ENCODE results near the gene CIITA. TPM values are rescaled to one million over a fixed set of nuclear protein-coding genes. Genes with fewer than 3 reads are reported as not detected.

The CIITA gene
- total RNA-seq, 2 donors from 2014 or later: 25.2 to 31.0 TPM

GRCh38 chr16:10852948-10853347, 24.1 kb upstream of the CIITA start:
- TF ChIP-seq CTCF (IDR thresholded peaks at IDR 0.05): no peak
- Histone ChIP-seq H3K9me3 (no peaks in the 10 kb centered on the region), H3K27ac (no peak overlapping the region), H3K36me3 (no peaks in the 10 kb centered on the region), H3K4me3 (no peak overlapping the region), H3K27me3 (replicated peaks; ENCODE audit: insufficient read depth) (no peaks in the 10 kb centered on the region), H3K4me1 (ENCODE audit: control insufficient read depth in 1 of 2, low read depth in 2 of 2) (no peaks in the 10 kb centered on the region)
- no peak for DNase-seq (ENCODE audit: low spot score)
- no peak for ATAC-seq (ENCODE audit: insufficient number of reproducible peaks, low FRiP score, low read depth)

GRCh38 chr16:10856042-10856441, 21.0 kb upstream of the CIITA start:
- no peak overlapping the region for H3K4me3 ChIP-seq
- no peak for ATAC-seq (ENCODE audit: insufficient number of reproducible peaks, low FRiP score, low read depth)
- no peaks in the 10 kb centered on the region for H3K36me3 ChIP-seq
- no peak overlapping the region for H3K27ac ChIP-seq
- DNase-seq (ENCODE audit: low spot score): no peak
- TF ChIP-seq CTCF (IDR thresholded peaks at IDR 0.05): no peak
- H3K9me3 ChIP-seq: no peaks in the 10 kb centered on the region
- no peaks in the 10 kb centered on the region for H3K27me3 ChIP-seq (replicated peaks; ENCODE audit: insufficient read depth)
- no peaks in the 10 kb centered on the region for H3K4me1 ChIP-seq (ENCODE audit: control insufficient read depth in 1 of 2, low read depth in 2 of 2)

- Histone ChIP-seq H3K9me3 (no peaks in the 10 kb centered on the region), H3K4me3 (no peak overlapping the region), H3K4me1 (ENCODE audit: control insufficient read depth in 1 of 2, low read depth in 2 of 2) (no peaks in the 10 kb centered on the region), H3K27ac (no peak overlapping the region), H3K27me3 (replicated peaks; ENCODE audit: insufficient read depth) (no peaks in the 10 kb centered on the region), H3K36me3 (no peaks in the 10 kb centered on the region)
- ATAC-seq (ENCODE audit: insufficient number of reproducible peaks, low FRiP score, low read depth) (no peak), DNase-seq (ENCODE audit: low spot score) (no peak)
- no peak for TF ChIP-seq CTCF (IDR thresholded peaks at IDR 0.05)
Observed at GRCh38 chr16:10858203-10858602, 18.8 kb upstream of the CIITA start.

- Histone ChIP-seq H3K4me3 (no peak overlapping the region), H3K27me3 (replicated peaks; ENCODE audit: insufficient read depth) (no peaks in the 10 kb centered on the region), H3K4me1 (ENCODE audit: control insufficient read depth in 1 of 2, low read depth in 2 of 2) (no peaks in the 10 kb centered on the region), H3K9me3 (no peaks in the 10 kb centered on the region), H3K27ac (no peak overlapping the region), H3K36me3 (no peaks in the 10 kb centered on the region)
- ATAC-seq (ENCODE audit: insufficient number of reproducible peaks, low FRiP score, low read depth) (no peak), DNase-seq (ENCODE audit: low spot score) (no peak)
- TF ChIP-seq CTCF (IDR thresholded peaks at IDR 0.05): no peak
Observed at GRCh38 chr16:10859020-10859419, 18.0 kb upstream of the CIITA start.

GRCh38 chr16:10859658-10860057, 17.3 kb upstream of the CIITA start:
- H3K36me3 ChIP-seq: no peaks in the 10 kb centered on the region
- TF ChIP-seq CTCF (IDR thresholded peaks at IDR 0.05): no peak
- no peak overlapping the region for H3K27ac ChIP-seq
- no peak overlapping the region for H3K4me3 ChIP-seq
- H3K9me3 ChIP-seq: no peaks in the 10 kb centered on the region
- ATAC-seq (ENCODE audit: insufficient number of reproducible peaks, low FRiP score, low read depth) (no peak), DNase-seq (ENCODE audit: low spot score) (no peak)
- H3K4me1 ChIP-seq (ENCODE audit: control insufficient read depth in 1 of 2, low read depth in 2 of 2): no peaks in the 10 kb centered on the region
- no peaks in the 10 kb centered on the region for H3K27me3 ChIP-seq (replicated peaks; ENCODE audit: insufficient read depth)
